OCI-LY7 (cell line): Measurements from ENCODE around the gene PPP6R3. TPM values are rescaled to one million over a fixed set of nuclear protein-coding genes. Genes with fewer than 3 reads are reported as not detected.

Experiments used
- BruUV-seq: library from RNA; stranded (reverse); fragments of 400-500 nt; replicated peaks from 2 replicates; lab custom pipeline; 2021; lab: Mats Ljungman, UMichigan
- CTCF ChIA-PET: fragments of 300-600 bp; sonication (Branson Sonifier 250); formaldehyde crosslinking; loops from one replicate; lab custom pipeline; 2022; ENCODE audit warnings: antibody characterized with exemption; ENCODE audit not compliant: unreplicated experiment; lab: Charles Lee
- POLR2A ChIA-PET: fragments of 300-600 bp; sonication (Branson Sonifier 250); formaldehyde crosslinking; loops from one replicate; lab custom pipeline; 2022; ENCODE audit warnings: antibody characterized with exemption; lab: Charles Lee
- DNase-seq: peaks from one replicate; pipeline ENCODE4 v3.0.0-alpha.2; 2015; ENCODE audit warnings: low spot score
- H2AFZ ChIP-seq: fragments of 200-600 bp; sonication (generic), shearing (Covaris generic); 2 replicates; pipeline ENCODE4 v1.6.1; 2014; ENCODE audit warnings: mild to moderate bottlenecking, antibody characterized with exemption, low read length, moderate library complexity
- H3K27ac ChIP-seq: fragments of 200-600 bp; sonication (generic); 2 replicates; pipeline ENCODE4 v1.5.1; 2014; ENCODE audit warnings: mixed run types, low read depth, mild to moderate bottlenecking, moderate library complexity, low read length, inconsistent platforms; ENCODE audit not compliant: poor library complexity, severe bottlenecking
- H3K36me3 ChIP-seq: fragments of 200-600 bp; sonication (generic); 2 replicates; pipeline ENCODE4 v1.6.1; 2014; ENCODE audit warnings: mild to moderate bottlenecking, antibody characterized with exemption, low read length, moderate library complexity, mixed read lengths; ENCODE audit not compliant: insufficient read depth
- H3K4me1 ChIP-seq: fragments of 200-600 bp; sonication (generic); 2 replicates; pipeline ENCODE4 v1.5.1; 2014; ENCODE audit warnings: mild to moderate bottlenecking, low read length; ENCODE audit not compliant: insufficient read depth, poor library complexity, severe bottlenecking
- H3K4me2 ChIP-seq: fragments of 200-600 bp; sonication (generic); 2 replicates; pipeline ENCODE4 v1.6.1; 2014; ENCODE audit warnings: mild to moderate bottlenecking, low read length
- H3K4me3 ChIP-seq: fragments of 200-600 bp; sonication (generic); 2 replicates; pipeline ENCODE4 v1.5.1; 2014; ENCODE audit warnings: mild to moderate bottlenecking, low read depth, low read length; ENCODE audit not compliant: poor library complexity, severe bottlenecking
- H3K79me2 ChIP-seq: fragments of 200-600 bp; sonication (generic); 2 replicates; pipeline ENCODE4 v1.6.1; 2016; ENCODE audit warnings: low read depth, mild to moderate bottlenecking, low read length, moderate library complexity, mixed read lengths; ENCODE audit not compliant: insufficient read depth
- H3K9me2 ChIP-seq: fragments of 200-600 bp; sonication (generic); 2 replicates; pipeline ENCODE4 v1.6.1; 2016; ENCODE audit warnings: mild to moderate bottlenecking, low read length, mixed read lengths; ENCODE audit not compliant: insufficient read depth
- H3K9me3 ChIP-seq: fragments of 200-600 bp; sonication (generic); 2 replicates; pipeline ENCODE4 v1.6.1; 2014; ENCODE audit warnings: mild to moderate bottlenecking, mixed run types, low read length, mixed read lengths
- H4K20me1 ChIP-seq: fragments of 200-600 bp; sonication (generic); 2 replicates; pipeline ENCODE4 v1.6.1; 2014; ENCODE audit warnings: mild to moderate bottlenecking, antibody characterized with exemption, low read length, moderate library complexity, mixed read lengths; ENCODE audit not compliant: insufficient read depth
- EZH2phosphoT487 ChIP-seq: fragments of 200-600 bp; sonication (generic); IDR thresholded peaks from 2 replicates; pipeline ENCODE4 v1.6.1; 2018; ENCODE audit warnings: low read depth, borderline replicate concordance, mild to moderate bottlenecking, mixed run types, antibody characterized with exemption, low read length, moderate library complexity, mixed read lengths
- intact Hi-C: fragments of 100-400 bp; cut with micrococcal nuclease; formaldehyde crosslinking; loops from one replicate; pipeline ENCODE4 v1.10.0; 2022; ENCODE audit not compliant: unreplicated experiment
- total RNA-seq, 2 experiments: library from RNA; depleted of rRNA in 1 of 2; stranded (reverse); fragments of >200 nt in 1 of 2; shearing (Covaris generic) in 1 of 2; gene quantifications; 2 replicates each; pipeline ENCODE4 v1.2.3, GENCODE V29; 2014 to 2022
- TF ChIP-seq, protein P1 (sequence below): fragments of 200-600 bp; sonication (generic); conservative IDR thresholded peaks from 2 replicates; pipeline ENCODE4 v1.5.1; 2014; ENCODE audit warnings: mild to moderate bottlenecking, antibody characterized with exemption, low read length, moderate library complexity, mixed read lengths

PPP6R3 gene
- total RNA-seq, 2 experiments from 2014 or later: 122 to 151 TPM

DNA sequence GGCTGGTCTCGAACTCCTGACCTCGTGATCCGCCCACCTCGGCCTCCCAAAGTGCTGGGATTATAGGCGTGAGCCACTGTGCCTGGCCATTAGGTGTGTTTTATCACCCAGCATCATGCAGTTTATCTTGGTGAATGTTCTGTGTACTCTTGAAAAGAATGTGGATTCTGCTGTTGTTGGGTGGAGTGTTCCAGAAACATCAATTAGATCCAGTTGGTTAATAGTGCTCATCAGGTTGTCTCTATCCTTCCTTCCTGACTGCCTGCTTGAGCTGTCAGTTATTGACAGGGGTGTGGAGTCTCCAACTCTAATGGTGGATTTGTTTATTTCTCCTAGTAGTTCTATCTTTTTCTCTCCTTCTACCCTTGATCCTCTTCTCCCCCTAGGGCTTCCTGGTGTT lies 30.2 kb upstream of the PPP6R3 start:
- no TSS peak for BruUV-seq
- H3K4me1 ChIP-seq: no peaks in the 10 kb centered on the region
- POLR2A ChIA-PET: interaction anchor here (0.5 kb wide), 1 partner anchor 52 kb away, joined by 3 read pairs; no protein-coding TSS in a partner anchor
- TF ChIP-seq EZH2phosphoT487: no peak
- TF ChIP-seq, protein P1, sequence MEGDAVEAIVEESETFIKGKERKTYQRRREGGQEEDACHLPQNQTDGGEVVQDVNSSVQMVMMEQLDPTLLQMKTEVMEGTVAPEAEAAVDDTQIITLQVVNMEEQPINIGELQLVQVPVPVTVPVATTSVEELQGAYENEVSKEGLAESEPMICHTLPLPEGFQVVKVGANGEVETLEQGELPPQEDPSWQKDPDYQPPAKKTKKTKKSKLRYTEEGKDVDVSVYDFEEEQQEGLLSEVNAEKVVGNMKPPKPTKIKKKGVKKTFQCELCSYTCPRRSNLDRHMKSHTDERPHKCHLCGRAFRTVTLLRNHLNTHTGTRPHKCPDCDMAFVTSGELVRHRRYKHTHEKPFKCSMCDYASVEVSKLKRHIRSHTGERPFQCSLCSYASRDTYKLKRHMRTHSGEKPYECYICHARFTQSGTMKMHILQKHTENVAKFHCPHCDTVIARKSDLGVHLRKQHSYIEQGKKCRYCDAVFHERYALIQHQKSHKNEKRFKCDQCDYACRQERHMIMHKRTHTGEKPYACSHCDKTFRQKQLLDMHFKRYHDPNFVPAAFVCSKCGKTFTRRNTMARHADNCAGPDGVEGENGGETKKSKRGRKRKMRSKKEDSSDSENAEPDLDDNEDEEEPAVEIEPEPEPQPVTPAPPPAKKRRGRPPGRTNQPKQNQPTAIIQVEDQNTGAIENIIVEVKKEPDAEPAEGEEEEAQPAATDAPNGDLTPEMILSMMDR: no peak
- no peak overlapping the region for H3K4me2 ChIP-seq
- no peak overlapping the region for H3K4me3 ChIP-seq
- no peak overlapping the region for H3K27ac ChIP-seq
- H3K9me3 ChIP-seq: peaks cover 9% of the 10 kb centered on the region
- no peaks in the 10 kb centered on the region for H4K20me1 ChIP-seq
- H3K36me3 ChIP-seq: no peaks in the 10 kb centered on the region
- CTCF ChIA-PET: no interaction called here
- no peaks in the 10 kb centered on the region for H3K9me2 ChIP-seq
- intact Hi-C loops: no loop called here
- no peak for DNase-seq
- H3K79me2 ChIP-seq: no peaks in the 10 kb centered on the region
- no peak overlapping the region for H2AFZ ChIP-seq

DNA sequence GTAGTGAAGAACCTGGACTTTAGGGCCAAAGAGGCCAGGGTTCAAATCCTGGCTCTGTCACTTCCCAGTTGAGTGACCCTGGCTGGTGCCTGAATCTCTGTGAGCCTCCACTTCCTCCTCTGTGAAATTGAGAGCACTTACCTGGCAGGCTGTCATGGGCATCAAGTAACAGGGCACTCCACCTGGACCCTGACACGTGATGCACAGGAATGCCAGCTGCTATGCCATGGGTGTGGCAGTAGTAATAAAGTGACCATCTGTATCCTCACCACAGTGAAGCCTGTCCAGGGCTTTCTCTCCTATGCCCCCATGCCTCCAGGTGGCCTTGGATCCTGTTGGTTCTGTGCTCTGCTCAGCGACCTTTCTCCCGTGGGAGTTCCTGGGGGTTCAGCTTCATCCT lies 29.8 kb upstream of the PPP6R3 start:
- H3K36me3 ChIP-seq: no peaks in the 10 kb centered on the region
- DNase-seq: no peak
- peaks cover 9% of the 10 kb centered on the region for H3K9me3 ChIP-seq
- CTCF ChIA-PET: no interaction called here
- no peak overlapping the region for H3K4me2 ChIP-seq
- TF ChIP-seq, protein P1: no peak
- no peak for TF ChIP-seq EZH2phosphoT487
- no peaks in the 10 kb centered on the region for H3K9me2 ChIP-seq
- no peak overlapping the region for H3K27ac ChIP-seq
- no peaks in the 10 kb centered on the region for H3K4me1 ChIP-seq
- H4K20me1 ChIP-seq: no peaks in the 10 kb centered on the region
- H3K4me3 ChIP-seq: no peak overlapping the region
- H3K79me2 ChIP-seq: no peaks in the 10 kb centered on the region
- H2AFZ ChIP-seq: no peak overlapping the region
- intact Hi-C loops: no loop called here
- BruUV-seq: no TSS peak
- POLR2A ChIA-PET: interaction anchor here (0.5 to 0.7 kb wide), 2 partner anchors 51 to 120 kb away, joined by 3 to 7 read pairs; no protein-coding TSS in a partner anchor

DNA sequence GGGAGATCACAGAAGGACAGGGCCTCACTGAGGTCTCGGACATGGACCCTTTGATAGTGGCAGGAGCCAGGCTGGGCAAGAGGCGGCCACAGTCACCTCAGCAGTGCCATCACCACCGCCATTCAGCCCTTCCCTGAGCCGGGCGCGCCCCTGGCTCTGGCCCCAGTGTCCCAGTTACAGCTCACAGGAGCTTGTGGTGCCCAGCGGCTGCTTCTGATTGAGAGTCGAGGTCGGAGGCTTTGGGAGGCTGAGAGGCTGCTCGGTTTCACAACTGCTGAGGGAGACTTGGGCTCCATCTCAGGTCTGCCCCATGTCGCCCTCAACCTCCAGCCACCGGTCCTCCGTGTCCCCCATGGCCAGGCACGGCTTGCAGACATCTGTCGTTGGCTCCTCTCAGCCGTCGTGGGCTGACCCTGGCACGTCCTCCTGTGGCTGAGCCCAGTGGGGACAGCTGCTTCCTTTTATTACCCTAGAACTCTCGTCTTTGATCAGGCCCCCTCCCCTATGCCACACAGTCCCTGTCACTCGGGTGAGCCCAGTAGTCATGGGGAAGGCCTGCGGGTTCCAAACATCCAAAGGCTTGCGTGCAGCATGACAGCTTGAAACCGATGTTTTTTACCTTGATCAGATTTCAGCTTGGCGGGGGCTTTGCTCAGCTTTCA lies 28.4 kb upstream of the PPP6R3 start:
- intact Hi-C loops: no loop called here
- Histone ChIP-seq H4K20me1 (no peaks in the 10 kb centered on the region), H3K4me1 (no peaks in the 10 kb centered on the region), H3K9me2 (no peaks in the 10 kb centered on the region), H3K79me2 (no peaks in the 10 kb centered on the region), H3K27ac (no peak overlapping the region), H3K4me3 (no peak overlapping the region), H3K4me2 (no peak overlapping the region), H3K36me3 (no peaks in the 10 kb centered on the region), H3K9me3 (peaks cover 9% of the 10 kb centered on the region), H2AFZ (no peak overlapping the region)
- ChIA-PET POLR2A (no interaction called here), CTCF (no interaction called here)
- DNase-seq: no peak
- no peak for TF ChIP-seq EZH2phosphoT487
- TF ChIP-seq, protein P1: no peak
- no TSS peak for BruUV-seq
